NCI-H524 (cell line): ENCODE results near the gene RABEP2.
"Not testable (repeated sequence)": the region's sequence is repeated elsewhere in the genome, so short reads cannot be mapped to it uniquely, and the experiment has no call there.

Experiments used
- DNase-seq, 2 experiments: peaks; one replicate each; lab custom pipeline; 2025; lab: John Stamatoyannopoulos, UW

The RABEP2 gene

GRCh38 chr16:28924762-28925385, at the start of gene RABEP2:
Gene RABEP2, minus strand, starts transcription at chr16:28925238. Its CDS starts 75 bp downstream, at chr16:28925163.
- DNase-seq, result peak; percentile 76 to 87

GRCh38 chr16:28974437-28975157, 49.6 kb upstream of the RABEP2 start, which contains the start of gene SPNS1:
Gene SPNS1, plus strand, starts transcription at chr16:28974778. Its CDS starts 374 bp downstream, at chr16:28975152.
- peak; percentile 97 to 99 for DNase-seq

- DNase-seq, result peak; percentile 65 to 89
Measured at GRCh38 chr16:28974007-28974436, 49.0 kb upstream of the RABEP2 start.

- not testable (repeated sequence) for DNase-seq
Measured at GRCh38 chr16:28969696-28970095, 44.7 kb upstream of the RABEP2 start.

GRCh38 chr16:28967156-28967555, 42.1 kb upstream of the RABEP2 start:
- no peak for DNase-seq

- DNase-seq, result no peak
Measured at GRCh38 chr16:28964496-28964895, 39.5 kb upstream of the RABEP2 start.

GRCh38 chr16:28964072-28964471, 39.0 kb upstream of the RABEP2 start:
- no peak for DNase-seq

- DNase-seq, result no peak
Measured at GRCh38 chr16:28958836-28959235, 33.8 kb upstream of the RABEP2 start.

GRCh38 chr16:28958216-28958615, 33.2 kb upstream of the RABEP2 start:
- DNase-seq, result no peak

GRCh38 chr16:28951410-28951943, 26.4 kb upstream of the RABEP2 start:
- no peak for DNase-seq

- DNase-seq, result peak; percentile 99 to 100
Measured at GRCh38 chr16:28950648-28951409, 25.8 kb upstream of the RABEP2 start, which contains the start of gene NFATC2IP. Gene NFATC2IP, plus strand, starts transcription at chr16:28950937. Its CDS starts 75 bp downstream, at chr16:28951012.

GRCh38 chr16:28946681-28947080, 21.6 kb upstream of the RABEP2 start:
- no peak for DNase-seq

- DNase-seq, result peak; percentile 96 to 99
Measured at GRCh38 chr16:28943281-28943680, 18.2 kb upstream of the RABEP2 start.

GRCh38 chr16:28939825-28940224, 14.8 kb upstream of the RABEP2 start:
- not testable (repeated sequence) for DNase-seq

GRCh38 chr16:28938721-28939120, 13.7 kb upstream of the RABEP2 start:
- DNase-seq, result no peak

GRCh38 chr16:28937222-28937876, 12.3 kb upstream of the RABEP2 start:
- no peak for DNase-seq

- DNase-seq, result no peak
Measured at GRCh38 chr16:28936784-28937155, 11.7 kb upstream of the RABEP2 start.

- DNase-seq, result no peak
Measured at GRCh38 chr16:28935924-28936783, 11.1 kb upstream of the RABEP2 start.

GRCh38 chr16:28935346-28935745, 10.3 kb upstream of the RABEP2 start:
- DNase-seq, result no peak

GRCh38 chr16:28933171-28933570, 8.1 kb upstream of the RABEP2 start:
- no peak for DNase-seq
